T-helper 1 cell treated with Interleukin-12 subunit alpha and Interleukin-12 subunit beta and Interleukin-4 antibody, amounts not matched to agents 30 ng/mL and 1 ng/mL, for 36 hours (primary cell): ENCODE measurements around the gene RPL13. TPM values are rescaled to one million over a fixed set of nuclear protein-coding genes. Genes with fewer than 3 reads are reported as not detected.

Experiments used
- intact Hi-C: fragments of 100-400 bp; cut with micrococcal nuclease; formaldehyde crosslinking; loops from one replicate; pipeline ENCODE4 v1.15.1; 2024
- total RNA-seq: library from RNA; stranded (reverse); gene quantifications from 2 replicates; pipeline ENCODE4 v1.2.3, GENCODE V29; 2022

The RPL13 gene
- total RNA-seq, 1 donor from 2014 or later: 1,898 TPM

DNA sequence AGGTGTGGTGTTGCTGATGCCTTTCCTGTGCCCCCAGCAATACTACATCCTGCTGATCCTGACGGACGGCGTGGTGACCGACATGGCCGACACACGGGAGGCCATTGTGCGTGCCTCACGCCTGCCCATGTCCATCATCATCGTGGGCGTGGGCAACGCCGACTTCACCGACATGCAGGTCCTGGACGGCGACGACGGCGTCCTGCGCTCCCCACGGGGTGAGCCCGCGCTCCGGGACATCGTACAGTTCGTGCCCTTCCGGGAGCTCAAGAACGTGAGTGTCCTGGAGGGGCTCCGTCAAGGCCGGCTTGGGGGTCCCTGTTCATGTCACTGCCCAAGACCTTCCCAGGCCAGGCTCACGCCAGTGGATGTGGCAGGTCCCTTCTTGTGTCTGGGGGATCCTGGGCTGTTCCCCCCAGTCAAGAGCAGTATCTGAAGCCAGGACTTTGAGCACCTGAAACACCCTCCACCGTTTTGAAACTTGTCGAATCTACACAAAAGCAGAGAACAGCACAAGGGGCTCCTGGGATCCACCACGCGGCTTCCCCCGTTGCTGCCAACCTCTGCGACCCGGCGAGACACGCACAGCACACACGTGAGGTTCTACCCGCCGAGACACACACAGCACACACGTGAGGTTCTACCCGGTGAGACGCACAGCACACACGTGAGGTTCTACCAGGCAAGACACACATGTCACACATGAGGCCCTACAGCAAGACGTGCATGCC is 35.0 kb downstream of the RPL13 start:
- intact Hi-C loops: loop anchor here (2.0 kb wide), 1 partner anchor 29 kb away; no protein-coding TSS in a partner anchor

DNA sequence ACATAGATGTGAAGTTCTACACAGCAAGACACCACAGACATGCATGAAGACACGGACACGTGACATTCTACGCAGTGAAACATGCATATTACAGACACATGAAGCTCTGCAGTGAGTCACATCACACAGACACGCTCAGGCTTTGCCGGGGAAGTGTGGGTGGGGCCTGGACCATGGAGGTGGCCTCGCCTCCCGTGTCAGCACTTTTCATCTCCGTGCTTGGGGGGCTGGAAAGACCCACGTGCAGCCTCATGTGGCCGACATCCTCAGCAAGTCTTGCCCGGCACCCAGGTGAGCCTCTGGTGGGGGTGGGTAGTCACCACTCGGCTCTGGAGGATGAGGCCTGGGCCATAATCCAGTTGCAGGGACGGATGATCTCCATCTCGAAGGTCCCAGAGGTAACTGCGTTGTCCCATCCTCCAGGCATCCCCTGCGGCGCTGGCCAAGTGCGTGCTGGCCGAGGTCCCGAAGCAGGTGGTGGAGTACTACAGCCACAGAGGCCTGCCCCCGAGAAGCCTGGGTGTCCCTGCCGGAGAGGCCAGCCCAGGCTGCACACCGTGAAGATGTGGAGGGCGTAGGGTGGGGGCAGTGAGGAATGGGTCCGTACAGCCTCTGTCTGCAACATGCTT is 35.7 kb downstream of the RPL13 start:
- intact Hi-C loops: no loop called here

DNA sequence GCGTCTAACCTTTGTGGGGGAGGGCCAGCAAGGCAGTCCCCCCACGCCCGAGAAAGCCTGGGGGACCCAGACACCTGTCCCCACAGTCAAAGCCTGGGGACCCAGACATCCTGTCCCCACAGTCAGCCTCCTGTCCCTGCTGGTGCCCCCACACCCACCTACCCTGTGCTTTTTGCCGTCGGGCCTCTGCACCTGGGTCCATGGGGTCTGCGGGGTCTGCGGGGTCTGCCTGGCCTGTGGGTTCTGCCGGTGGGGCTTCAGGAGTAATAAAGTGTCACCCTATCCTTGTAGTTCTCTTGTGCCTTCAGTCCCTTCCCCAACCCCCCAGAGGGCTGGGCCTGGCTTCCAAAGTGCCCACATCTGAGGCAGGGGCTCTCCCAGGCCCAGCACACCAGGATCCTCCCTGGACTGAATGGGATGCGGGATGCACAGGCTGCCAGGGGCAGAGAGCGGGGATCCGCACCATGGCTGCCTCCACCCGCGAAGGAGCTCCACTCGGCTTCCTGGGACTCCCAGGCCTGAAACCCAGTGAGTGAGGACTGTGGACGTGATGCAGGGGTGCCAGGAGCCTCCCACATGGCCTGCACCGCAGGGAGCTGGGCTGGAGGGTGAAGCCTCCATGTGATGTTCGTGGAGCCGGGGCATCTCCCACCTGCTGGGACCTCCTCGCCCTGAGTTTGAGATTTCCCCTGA is 36.6 kb downstream of the RPL13 start:
- intact Hi-C loops: no loop called here

DNA sequence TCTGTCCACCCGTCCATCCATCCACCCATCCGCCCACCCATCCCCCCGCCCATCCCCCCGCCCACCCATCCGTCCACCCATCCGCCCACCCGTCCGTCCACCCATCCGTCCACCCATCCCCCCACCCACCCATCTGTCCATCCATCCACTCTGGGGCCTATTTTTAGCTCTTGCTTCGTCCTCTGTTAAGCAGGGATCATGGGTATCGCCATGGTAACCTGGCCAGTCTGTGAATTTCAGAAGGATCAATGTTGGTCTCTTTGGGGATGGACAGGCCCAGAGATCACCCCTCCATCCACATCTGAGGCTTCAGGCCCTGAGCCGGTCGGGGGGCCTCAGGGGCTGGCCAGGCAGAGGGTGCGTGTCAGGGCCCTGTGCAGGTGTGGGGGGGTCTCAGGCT is 37.7 kb downstream of the RPL13 start:
- intact Hi-C loops: no loop called here

DNA sequence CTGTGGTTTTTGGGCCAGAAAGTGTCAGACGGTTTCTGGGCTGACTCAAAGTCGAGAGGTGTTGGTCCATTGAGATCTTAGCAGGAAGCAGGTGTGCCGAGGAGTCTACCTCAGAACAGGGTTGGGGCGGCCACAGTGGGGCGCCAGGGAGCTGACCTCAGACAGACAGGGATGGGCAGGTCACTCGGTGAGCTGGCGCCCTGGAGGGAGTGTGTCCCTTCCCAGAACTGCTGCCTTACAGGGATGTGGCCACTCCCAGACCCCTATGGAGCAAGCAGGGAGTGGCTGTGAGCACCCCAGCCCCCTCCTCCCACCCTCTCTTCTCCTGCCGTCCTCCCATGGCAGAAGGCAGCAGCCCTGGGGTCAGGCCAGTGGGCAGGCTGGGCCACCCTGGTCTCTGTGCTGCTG is 39.0 kb downstream of the RPL13 start:
- intact Hi-C loops: no loop called here

DNA sequence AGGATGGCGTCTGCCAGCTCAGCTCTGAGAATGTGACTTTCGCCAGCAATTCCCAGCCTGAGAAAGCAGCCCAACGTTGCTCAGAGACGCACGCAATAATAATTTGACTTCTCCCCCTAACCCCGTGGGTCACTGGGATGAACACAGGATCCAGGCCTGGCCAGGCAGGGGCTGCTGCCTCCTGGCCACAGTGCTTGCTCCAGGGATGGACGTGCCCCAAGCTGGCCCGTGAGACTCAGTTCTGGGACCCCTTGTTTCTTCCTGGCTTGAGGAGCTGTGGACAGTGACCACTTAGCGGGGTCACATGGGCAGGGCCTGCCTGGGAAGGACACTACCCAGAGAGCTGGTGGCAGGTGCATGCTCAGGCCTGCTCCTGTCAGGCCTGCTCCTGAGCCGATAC is 39.4 kb downstream of the RPL13 start:
- intact Hi-C loops: no loop called here

DNA sequence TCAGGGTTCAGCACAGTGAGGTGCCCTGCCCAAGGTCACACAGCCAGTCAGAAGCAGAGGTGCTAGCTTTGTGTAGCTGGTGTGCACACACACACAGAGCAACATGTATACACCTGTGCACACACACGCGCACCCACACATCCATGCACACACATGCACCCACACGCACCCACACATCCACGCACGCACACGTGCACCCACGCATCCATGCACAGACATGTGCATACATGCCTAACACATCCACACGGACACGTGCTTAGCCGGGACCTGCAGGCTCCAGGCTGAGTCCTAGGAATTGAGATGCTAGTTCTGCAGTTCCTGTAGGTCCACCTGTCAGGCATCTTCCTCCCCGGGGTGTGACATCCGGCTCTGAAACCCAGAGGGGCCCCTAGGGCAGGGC is 39.9 kb downstream of the RPL13 start:
- intact Hi-C loops: no loop called here

DNA sequence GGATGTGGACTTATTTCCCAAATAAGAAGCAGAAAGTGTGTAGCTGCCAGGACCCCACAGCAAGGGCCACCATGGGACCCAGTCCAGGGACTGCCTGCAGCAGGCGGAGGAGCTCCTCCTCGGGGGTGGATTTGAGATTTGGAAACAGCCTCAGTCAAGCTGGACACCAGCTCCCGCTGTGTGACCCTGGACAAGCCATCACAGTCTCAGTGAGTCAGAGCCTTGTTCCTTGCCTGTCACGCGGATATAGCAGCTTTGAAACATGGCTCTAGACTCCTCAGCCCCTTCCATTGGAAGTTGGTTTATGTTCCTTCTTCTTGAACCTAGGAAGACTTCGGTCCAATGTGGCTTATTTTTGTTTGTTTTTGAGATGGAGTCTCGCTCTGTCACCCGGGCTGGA is 40.5 kb downstream of the RPL13 start:
- intact Hi-C loops: no loop called here

DNA sequence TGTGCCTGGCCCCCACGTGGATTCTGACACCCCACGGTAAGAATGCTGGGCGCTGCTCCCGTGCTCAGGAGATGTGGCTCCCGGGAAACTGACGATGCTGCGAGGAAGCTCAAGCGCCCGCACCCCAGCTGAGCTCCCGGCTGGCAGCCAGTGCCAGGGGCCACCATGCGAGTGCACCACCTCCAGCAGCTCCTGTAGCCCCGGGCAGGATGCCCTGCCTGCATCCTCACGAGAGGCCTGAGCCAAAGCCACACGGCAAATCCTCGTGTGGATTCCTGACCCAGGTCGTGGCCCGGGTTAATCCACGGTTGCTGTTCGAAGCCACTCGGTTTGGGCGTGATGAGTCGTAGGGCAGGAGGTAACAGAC is 41.4 kb downstream of the RPL13 start:
- intact Hi-C loops: loop anchor here (2.0 kb wide), 1 partner anchor 39 kb away; no protein-coding TSS in a partner anchor

DNA sequence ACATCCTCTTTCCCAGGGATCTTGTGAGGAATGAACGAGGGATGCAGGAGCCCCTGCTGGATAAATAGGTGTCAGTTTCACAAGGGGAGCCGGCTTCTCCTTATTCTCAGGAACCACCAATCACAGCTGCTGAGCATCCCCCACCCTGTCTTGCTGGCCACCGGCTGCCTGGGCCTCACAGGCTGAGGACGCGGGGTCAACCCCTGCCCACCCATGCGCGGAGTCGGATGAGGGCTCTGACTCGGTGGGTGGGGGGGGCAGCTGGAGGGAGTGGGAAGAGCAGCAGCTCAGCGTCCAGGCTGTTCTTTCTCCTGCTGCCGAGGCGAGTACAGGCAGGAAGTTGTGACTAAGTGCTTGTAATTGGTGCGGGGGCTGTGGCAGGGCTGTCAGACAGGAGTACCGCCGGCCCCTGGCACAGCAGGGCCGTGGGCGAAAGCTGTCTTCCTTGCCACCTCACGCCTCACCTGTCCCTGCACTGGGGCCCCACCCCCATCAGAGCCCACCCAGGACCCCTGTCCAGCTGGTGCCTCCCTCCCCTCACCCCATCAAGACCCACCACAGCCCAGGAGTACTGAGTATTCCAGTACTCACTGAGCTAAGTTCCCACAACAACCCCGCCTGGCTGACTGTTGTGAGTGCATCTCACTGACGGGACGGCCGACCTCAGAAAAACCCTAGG is 41.9 kb downstream of the RPL13 start:
- intact Hi-C loops: loop anchor here (2.0 kb wide), 1 partner anchor 38 kb away; no protein-coding TSS in a partner anchor

DNA sequence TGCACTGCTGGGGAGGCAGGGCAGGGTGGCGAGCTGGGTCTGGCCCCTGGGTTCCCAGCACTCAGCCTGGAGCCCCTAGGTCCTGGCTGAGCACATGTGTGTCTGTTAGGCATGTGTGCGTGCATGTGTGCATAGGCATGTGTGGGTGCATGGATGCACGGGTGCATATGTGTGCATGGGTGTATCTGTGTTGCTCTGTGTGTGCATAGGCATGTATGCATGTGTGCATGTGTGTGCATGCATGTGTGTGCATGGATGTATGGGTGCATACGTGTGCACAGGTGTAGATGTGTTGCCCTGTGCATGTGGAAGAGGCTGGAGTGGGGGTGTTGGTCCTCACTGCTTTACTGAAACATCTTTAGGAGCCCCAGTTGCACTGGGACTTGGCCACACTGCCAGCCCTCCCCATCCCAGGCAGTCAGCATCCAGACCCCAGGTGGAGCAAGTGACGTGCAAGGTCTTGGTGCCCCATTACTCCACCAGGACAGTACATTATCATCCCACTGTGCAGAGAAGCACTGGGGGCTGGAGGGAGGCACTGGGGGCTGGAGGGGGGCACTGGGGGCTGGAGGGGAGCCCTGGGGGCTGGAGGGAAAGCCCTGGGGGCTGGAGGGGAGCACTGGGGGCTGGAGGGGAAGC is 42.6 kb downstream of the RPL13 start:
- intact Hi-C loops: loop anchor here (2.0 kb wide), 1 partner anchor 38 kb away; no protein-coding TSS in a partner anchor

DNA sequence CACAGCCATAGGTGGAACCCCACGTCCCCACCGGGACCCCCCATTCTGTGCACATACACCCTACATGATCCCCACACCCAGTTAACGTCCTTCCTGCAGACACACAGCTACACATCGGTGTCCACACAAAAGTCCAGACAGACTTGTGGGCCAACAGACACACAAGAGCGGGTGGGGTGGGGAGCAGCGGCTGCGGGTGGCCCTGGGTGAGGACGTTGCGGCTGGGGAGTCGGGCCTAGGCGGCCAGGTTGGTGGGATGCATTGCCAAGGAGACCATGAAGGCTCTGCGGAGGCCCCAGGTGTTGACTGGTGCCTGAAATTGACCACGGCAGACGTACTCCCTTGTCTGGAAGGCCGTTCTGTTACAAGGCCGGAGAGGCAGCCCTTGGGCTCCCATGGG is 44.3 kb downstream of the RPL13 start:
- intact Hi-C loops: no loop called here

DNA sequence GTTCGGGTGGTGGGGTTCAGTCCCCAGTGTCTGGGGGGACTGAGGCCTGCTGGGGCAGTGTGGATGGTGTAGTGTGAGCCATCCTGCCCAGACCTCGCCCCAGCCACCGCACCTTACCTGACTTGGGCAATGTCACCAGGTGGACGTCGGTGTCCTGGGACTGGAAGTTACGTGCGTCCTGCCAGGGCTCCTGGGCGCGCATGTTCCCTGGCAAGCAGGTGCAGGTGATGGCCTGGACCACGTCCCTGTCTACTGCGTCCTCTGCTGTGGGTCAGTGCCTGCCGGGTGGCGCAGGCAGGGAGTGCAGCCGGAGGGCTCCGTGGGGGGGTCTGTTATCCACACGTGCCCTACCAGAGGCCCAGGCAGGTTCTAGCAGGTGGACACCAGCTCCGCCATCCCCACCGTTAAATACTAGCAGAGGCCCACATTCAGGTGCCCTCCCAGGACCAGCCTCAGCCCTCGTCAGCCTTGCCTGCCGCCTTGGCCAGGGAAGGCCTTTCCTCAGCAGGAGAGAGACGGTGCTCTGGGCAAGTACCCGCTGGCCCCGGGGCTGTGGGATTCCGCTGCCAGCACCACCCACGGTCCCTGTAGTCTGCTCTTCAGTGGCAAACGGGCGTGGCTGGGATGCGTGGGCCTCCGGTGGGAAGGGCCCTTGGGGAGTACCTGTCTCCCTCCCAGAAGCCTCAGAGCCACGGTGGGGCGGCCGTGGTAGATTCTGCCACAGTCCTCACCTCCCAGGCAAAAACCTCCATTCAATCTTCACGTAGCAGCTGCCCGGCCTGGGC is 44.9 kb downstream of the RPL13 start:
- intact Hi-C loops: no loop called here

DNA sequence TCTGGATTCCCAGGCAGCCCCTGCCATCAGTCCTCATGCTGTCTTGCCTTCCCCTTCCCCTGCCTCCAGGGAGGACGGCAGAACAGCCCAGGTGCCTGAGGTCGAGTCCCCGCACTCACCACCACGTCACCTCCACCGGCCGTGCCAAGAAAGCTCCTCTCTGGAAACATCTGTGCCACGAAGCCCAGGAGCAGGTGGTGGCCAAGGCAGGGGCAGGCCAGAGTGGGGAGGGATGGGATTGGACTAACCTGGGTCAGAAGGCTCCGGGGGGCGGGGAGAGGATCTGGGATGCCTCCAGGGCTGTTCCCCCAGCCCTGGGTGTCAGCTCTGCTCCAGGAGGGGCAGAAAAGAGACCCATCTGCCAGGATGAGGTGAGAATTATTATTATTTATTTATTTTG is 45.5 kb downstream of the RPL13 start:
- intact Hi-C loops: no loop called here

DNA sequence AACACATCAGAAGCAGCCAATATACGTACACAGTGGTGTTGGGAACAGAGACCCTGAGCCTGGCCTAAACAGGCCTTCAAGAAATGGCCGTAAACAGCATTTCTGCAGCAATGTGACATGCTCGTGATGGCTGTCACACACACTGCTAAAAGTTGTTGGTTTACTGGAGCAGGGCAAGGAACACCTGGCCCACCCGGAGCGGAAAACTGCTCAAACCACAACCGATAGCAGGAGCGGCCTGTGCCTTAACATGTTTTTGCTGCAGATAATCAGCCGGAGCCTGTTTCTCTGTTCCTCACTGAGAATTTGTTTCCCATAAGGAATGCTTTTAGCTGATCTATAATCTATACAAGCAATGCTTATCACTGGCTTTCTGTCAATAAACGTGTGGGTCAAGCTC is 47.0 kb downstream of the RPL13 start:
- intact Hi-C loops: no loop called here

DNA sequence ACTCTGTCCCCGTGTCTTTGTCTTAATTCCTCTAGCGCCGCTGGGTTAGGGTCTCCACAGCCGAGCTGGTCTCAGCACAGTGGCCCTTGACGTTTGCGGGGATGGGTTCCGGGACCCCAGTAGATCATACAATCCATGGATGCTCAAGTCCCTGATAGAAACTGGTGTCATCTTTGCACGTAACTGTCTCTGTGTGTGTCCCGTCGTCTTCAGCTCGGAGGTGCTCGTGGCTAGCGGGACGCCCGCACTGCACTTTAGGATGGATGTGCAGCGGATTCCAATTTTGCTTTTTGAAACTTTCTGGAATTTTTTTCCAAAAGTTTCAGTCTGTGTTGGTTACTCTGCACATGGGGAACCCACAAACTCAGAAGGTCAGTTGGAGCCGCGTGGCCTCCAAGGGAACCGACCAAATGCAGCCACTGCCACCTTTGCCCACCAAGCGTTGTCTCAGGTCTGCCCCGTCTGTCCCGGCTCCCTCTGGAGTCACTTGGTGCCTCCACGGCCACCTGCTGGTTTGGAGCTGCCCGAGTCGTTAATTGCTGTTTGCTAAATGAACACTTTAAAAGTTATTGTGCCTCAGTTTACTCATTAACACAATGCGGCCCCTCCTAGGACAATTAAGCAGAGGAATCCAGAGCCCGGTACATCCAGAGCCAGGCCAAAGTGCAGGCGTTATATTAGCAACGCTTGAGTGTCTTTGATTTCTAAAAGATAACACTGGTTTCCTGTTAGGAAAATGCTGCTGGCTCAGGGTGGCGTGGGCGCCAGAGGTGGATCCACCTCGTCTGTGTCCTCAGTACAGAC is 47.7 kb downstream of the RPL13 start:
- intact Hi-C loops: no loop called here

DNA sequence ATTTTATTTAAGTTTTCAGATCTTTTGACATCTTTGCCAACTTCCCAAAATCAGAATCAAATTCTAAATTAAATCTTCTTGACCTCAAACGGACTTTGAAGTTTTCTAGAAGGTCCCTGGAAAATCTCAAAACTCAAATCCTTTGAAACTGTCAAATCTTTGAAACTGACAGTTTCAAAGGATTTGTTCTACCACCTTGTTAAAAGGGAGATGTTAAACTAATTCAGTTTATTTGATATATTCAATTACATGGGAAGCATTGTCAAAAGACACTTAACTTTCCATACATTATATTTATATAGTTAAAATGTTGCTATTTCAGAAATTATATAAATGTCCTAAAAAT is 49.6 kb downstream of the RPL13 start:
- intact Hi-C loops: no loop called here

DNA sequence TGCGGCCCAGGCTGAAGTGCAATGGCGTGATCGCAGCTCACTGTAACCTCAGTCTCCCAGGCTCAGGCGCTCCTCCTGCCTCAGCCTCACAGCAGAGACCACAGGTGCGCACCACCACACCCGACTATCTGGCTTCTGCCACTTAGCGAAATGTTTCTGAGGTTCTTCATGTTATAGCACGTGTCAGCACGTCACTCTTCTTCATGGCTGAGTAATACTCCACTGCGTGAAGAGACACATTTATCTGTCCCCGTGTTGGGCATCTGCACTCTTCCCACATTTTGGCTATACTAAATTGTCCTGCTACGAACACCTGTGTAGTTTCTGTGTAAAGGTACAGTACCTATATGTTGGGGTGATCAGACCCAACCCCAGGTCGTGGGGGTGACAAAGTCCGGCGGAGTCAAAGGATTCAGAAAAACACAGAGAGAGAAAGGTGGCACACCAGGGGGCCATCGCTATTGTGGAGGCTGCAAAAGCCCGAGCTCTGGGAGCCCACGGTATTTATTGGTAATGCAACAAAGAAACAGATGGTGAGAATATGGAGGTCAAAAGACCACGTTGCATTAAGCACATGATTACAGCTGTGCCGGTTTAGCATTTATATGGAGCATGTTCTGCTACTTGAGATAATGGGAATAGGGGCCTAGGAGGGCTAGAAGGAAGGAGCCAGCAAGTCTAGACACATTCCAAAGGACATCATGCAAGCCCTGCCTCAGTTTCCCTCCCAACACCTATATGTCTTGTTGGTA is 52.1 kb downstream of the RPL13 start:
- intact Hi-C loops: no loop called here
